K562 (cell line): Measurements from ENCODE around the gene LMOD1. TPM values are rescaled to one million over a fixed set of nuclear protein-coding genes. Genes with fewer than 3 reads are reported as not detected.

Experiments
- ATF2 ChIP-seq: sonication (generic); formaldehyde crosslinking; IDR thresholded peaks from 2 replicates; pipeline ENCODE4 v1.8.1; 2022; ENCODE audit warnings: missing genetic modification reagents
- C11orf30 ChIP-seq: fragments of 450-650 bp; IDR thresholded peaks from 2 replicates; pipeline ENCODE4 v1.6.1; 2016; ENCODE audit warnings: low read depth, mild to moderate bottlenecking
- CBX5 ChIP-seq: IDR thresholded peaks from 2 replicates; pipeline ENCODE4 v1.6.1; 2014; ENCODE audit warnings: low read depth, borderline replicate concordance
- CHAMP1 ChIP-seq: fragments of 450-650 bp; IDR thresholded peaks from 2 replicates; pipeline ENCODE4 v1.6.1; 2016; ENCODE audit warnings: mild to moderate bottlenecking
- E2F3 ChIP-seq: fragments of 250-450 bp; sonication (Bioruptor Pico); IDR thresholded peaks from 2 replicates; pipeline ENCODE4 v1.4.0; 2020; ENCODE audit warnings: mild to moderate bottlenecking
- FOXP1 ChIP-seq: sonication (generic); formaldehyde crosslinking; IDR thresholded peaks from 2 replicates; pipeline ENCODE4 v1.8.0; 2022; ENCODE audit warnings: mild to moderate bottlenecking, missing genetic modification reagents
- GMEB1 ChIP-seq: fragments of 250-450 bp; sonication (Bioruptor Pico); IDR thresholded peaks from 2 replicates; pipeline ENCODE4 v1.4.0; 2020; ENCODE audit warnings: mild to moderate bottlenecking
- IFI16 ChIP-seq: fragments of 250-450 bp; sonication (Bioruptor Pico); IDR thresholded peaks from 2 replicates; pipeline ENCODE4 v2.1.2; 2022; ENCODE audit warnings: mild to moderate bottlenecking, inconsistent platforms
- KAT7 ChIP-seq: sonication (generic); formaldehyde crosslinking; IDR thresholded peaks from 2 replicates; pipeline ENCODE4 v1.8.0; 2022; ENCODE audit warnings: missing genetic modification reagents, mild to moderate bottlenecking, borderline replicate concordance
- KLF1 ChIP-seq: fragments of 450-650 bp; IDR thresholded peaks from 2 replicates; pipeline ENCODE4 v1.6.1; 2016; ENCODE audit warnings: missing genetic modification characterization, missing compliant biosample characterization
- MAFF ChIP-seq: IDR thresholded peaks from 2 replicates; pipeline ENCODE4 v1.6.1; 2012; ENCODE audit warnings: low read length, improper control_type of control experiment
- MAFG ChIP-seq: fragments of 450-650 bp; conservative IDR thresholded peaks from 2 replicates; pipeline ENCODE4 v1.6.1; 2016; ENCODE audit warnings: missing genetic modification characterization, missing compliant biosample characterization
- MCM2 ChIP-seq: fragments of 450-650 bp; IDR thresholded peaks from 2 replicates; pipeline ENCODE4 v1.6.1; 2017; ENCODE audit warnings: low read depth, mild to moderate bottlenecking
- NCOR1 ChIP-seq: fragments of 450-650 bp; IDR thresholded peaks from 2 replicates; pipeline ENCODE4 v1.6.1; 2016; ENCODE audit warnings: mild to moderate bottlenecking, moderate library complexity
- NR3C1 ChIP-seq: sonication (generic); formaldehyde crosslinking; IDR thresholded peaks from 2 replicates; pipeline ENCODE4 v1.8.1; 2022; ENCODE audit warnings: missing genetic modification reagents
- TEAD2 ChIP-seq: fragments of 450-650 bp; IDR thresholded peaks from 2 replicates; pipeline ENCODE4 v1.6.1; 2016; ENCODE audit warnings: missing genetic modification characterization, control low read depth, missing compliant biosample characterization
- ZKSCAN8 ChIP-seq: fragments of 200-800 bp; sonication (Bioruptor generic); IDR thresholded peaks from 2 replicates; pipeline ENCODE4 v1.6.1; 2016; ENCODE audit warnings: missing genetic modification characterization, missing compliant biosample characterization
- ZNF121 ChIP-seq: sonication (generic); formaldehyde crosslinking; conservative IDR thresholded peaks from 2 replicates; pipeline ENCODE4 v1.8.0; 2022; ENCODE audit warnings: missing genetic modification reagents
- polyA plus RNA-seq, 8 experiments: library from polyadenylated mRNA; depleted of rRNA in 4 of 8; stranded (reverse) in 5 of 8; unstranded in 3 of 8; fragments of >200 nt; fragmentation: Nextera tagmentation in 2 of 8; fragmentation: Illumina TruSeq in 1 of 8; extraction: Ambion mirVana in 2 of 8; extraction: Trizol in 1 of 8; gene quantifications; 2 replicates each; pipeline versions ENCODE4 v1.2.1 to v1.2.3, GENCODE V29; 2011 to 2014; ENCODE audit warnings: inconsistent platforms in 1 of 8, missing spikeins in 1 of 8
- total RNA-seq, 7 experiments: library from RNA; depleted of rRNA in 6 of 7; stranded (reverse); fragments of >200 nt in 6 of 7; fragmentation: Illumina TruSeq in 2 of 7; extraction: Trizol in 2 of 7; gene quantifications; 2 replicates each; pipeline versions ENCODE4 v1.2.1 to v1.2.3, GENCODE V29; 2011 to 2021; ENCODE audit warnings: low replicate concordance in 1 of 7
- TF ChIP-seq, protein P1 (sequence below): IDR thresholded peaks from 2 replicates; pipeline ENCODE4 v1.6.1; 2014; ENCODE audit warnings: antibody characterized with exemption
- TF ChIP-seq, protein P2 (sequence below): fragments of 450-650 bp; formaldehyde crosslinking; IDR thresholded peaks from 2 replicates; pipeline ENCODE4 v1.4.0; 2020; ENCODE audit warnings: mild to moderate bottlenecking, mixed read lengths
- TF ChIP-seq, protein P3 (sequence below): fragments of 450-650 bp; IDR thresholded peaks from one replicate; pipeline ENCODE4 v1.6.1; 2018; ENCODE audit warnings: mild to moderate bottlenecking, moderate library complexity; ENCODE audit not compliant: partially characterized antibody

The LMOD1 gene
- total and polyA plus RNA-seq, 9 of the 15 experiments (the other 6 are each of a cell fraction or from before 2014, with no cell fraction given): 0.03 to 0.54 (median 0.38) TPM; not detected in 1

DNA sequence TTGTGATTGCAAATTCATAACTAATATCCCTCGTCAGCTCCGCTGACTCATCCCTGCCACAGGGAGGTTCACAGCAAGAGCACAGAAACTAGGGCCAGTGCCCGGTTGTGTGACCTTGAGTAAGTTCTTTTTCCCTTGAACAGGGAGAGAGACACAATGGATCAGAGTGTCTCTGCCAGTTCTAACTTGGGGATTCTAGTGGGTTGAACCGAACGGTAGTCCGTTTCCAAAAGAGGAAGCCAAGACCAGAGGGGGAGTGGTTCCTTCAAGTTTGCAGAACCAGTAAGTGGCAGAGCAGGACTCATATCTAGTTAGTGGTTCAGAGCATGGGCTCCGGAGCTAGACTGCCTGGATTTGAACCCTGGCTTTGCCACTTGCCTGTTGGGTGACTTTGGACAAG, 62.6 kb downstream of the LMOD1 start (continued):
- 0 out of 2 replicates have a peak, but pooled peaks have one; percentile 9 for TF ChIP-seq GMEB1 (CRISPR knock-in tag)
- TF ChIP-seq MAFF: peak; percentile 57; the same call in 1 of the 2 replicates
- no peak for TF ChIP-seq MCM2
- no peak; the same call in 1 of the 2 replicates for TF ChIP-seq ZNF121
- TF ChIP-seq, protein P1, sequence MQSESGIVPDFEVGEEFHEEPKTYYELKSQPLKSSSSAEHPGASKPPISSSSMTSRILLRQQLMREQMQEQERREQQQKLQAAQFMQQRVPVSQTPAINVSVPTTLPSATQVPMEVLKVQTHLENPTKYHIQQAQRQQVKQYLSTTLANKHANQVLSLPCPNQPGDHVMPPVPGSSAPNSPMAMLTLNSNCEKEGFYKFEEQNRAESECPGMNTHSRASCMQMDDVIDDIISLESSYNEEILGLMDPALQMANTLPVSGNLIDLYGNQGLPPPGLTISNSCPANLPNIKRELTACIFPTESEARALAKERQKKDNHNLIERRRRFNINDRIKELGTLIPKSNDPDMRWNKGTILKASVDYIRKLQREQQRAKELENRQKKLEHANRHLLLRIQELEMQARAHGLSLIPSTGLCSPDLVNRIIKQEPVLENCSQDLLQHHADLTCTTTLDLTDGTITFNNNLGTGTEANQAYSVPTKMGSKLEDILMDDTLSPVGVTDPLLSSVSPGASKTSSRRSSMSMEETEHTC: no peak
- 0 out of 2 replicates have a peak, but pooled peaks have one; percentile 35 for TF ChIP-seq E2F3
- no peak for TF ChIP-seq NR3C1 (CRISPR knock-in tag)
- no peak for TF ChIP-seq KAT7
- TF ChIP-seq, protein P2, sequence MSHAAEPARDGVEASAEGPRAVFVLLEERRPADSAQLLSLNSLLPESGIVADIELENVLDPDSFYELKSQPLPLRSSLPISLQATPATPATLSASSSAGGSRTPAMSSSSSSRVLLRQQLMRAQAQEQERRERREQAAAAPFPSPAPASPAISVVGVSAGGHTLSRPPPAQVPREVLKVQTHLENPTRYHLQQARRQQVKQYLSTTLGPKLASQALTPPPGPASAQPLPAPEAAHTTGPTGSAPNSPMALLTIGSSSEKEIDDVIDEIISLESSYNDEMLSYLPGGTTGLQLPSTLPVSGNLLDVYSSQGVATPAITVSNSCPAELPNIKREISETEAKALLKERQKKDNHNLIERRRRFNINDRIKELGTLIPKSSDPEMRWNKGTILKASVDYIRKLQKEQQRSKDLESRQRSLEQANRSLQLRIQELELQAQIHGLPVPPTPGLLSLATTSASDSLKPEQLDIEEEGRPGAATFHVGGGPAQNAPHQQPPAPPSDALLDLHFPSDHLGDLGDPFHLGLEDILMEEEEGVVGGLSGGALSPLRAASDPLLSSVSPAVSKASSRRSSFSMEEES (CRISPR knock-in tag): no peak
- peak; percentile 77 for TF ChIP-seq MAFG
- TF ChIP-seq FOXP1: no peak
- TF ChIP-seq CBX5: no peak
- peak; percentile 84 for TF ChIP-seq C11orf30
- TF ChIP-seq ATF2 (CRISPR knock-in tag): no peak
- no peak for TF ChIP-seq NCOR1
- TF ChIP-seq KLF1 (tag): no peak
- TF ChIP-seq, protein P3, sequence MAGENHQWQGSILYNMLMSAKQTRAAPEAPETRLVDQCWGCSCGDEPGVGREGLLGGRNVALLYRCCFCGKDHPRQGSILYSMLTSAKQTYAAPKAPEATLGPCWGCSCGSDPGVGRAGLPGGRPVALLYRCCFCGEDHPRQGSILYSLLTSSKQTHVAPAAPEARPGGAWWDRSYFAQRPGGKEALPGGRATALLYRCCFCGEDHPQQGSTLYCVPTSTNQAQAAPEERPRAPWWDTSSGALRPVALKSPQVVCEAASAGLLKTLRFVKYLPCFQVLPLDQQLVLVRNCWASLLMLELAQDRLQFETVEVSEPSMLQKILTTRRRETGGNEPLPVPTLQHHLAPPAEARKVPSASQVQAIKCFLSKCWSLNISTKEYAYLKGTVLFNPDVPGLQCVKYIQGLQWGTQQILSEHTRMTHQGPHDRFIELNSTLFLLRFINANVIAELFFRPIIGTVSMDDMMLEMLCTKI: no peak
- no peak for TF ChIP-seq TEAD2 (tag)
- TF ChIP-seq CHAMP1: no peak
- no peak for TF ChIP-seq ZKSCAN8 (CRISPR knock-in tag)
- TF ChIP-seq IFI16 (CRISPR knock-in tag): no peak
